Transverse colon (tissue), 4 donors: ENCODE measurements around the gene RAB30. TPM values are rescaled to one million over a fixed set of nuclear protein-coding genes. Genes with fewer than 3 reads are reported as not detected.

Experiments used
- DNase-seq: peaks from one replicate; pipeline ENCODE4 v3.0.0-alpha.2; 2019
- H3K27ac ChIP-seq, 4 donors: fragments of 200-600 bp; sonication (generic); 2 replicates each; pipeline ENCODE4 v1.5.1; 2016 to 2018; ENCODE audit warnings: inconsistent platforms in 4 of 4
- H3K27me3 ChIP-seq: fragments of 200-600 bp; sonication (generic); 2 replicates; pipeline ENCODE4 v1.5.1; 2017; ENCODE audit warnings: inconsistent platforms
- H3K36me3 ChIP-seq, 4 donors: fragments of 200-600 bp; sonication (generic); 2 replicates each; pipeline ENCODE4 v1.5.1; 2017 to 2019; ENCODE audit warnings: inconsistent platforms in 4 of 4
- H3K4me1 ChIP-seq, 4 donors: fragments of 200-600 bp; sonication (generic); 2 replicates each; pipeline ENCODE4 v1.5.1; 2017 to 2020; ENCODE audit warnings: inconsistent platforms in 4 of 4
- H3K4me3 ChIP-seq, 4 donors: fragments of 200-600 bp; sonication (generic); 1 replicate in 1 of 4; 2 replicates in 3 of 4; pipeline versions ENCODE4 v1.5.1 to v1.6.1; 2017 to 2019; ENCODE audit warnings: inconsistent platforms in 4 of 4
- H3K9me3 ChIP-seq, 2 donors: fragments of 200-600 bp; sonication (generic); 2 replicates each; pipeline ENCODE4 v1.5.1; 2017 to 2019; ENCODE audit warnings: inconsistent platforms in 2 of 2
- CTCF ChIP-seq, 5 experiments: fragments of 200-600 bp in 3 of 5; fragments of 450-650 bp in 2 of 5; sonication (generic) in 3 of 5; IDR thresholded peaks; 1 replicate in 2 of 5; 2 replicates in 3 of 5; pipeline ENCODE4 v1.5.1; 2016 to 2017; ENCODE audit warnings: antibody characterized with exemption in 5 of 5, inconsistent platforms in 3 of 5, mild to moderate bottlenecking in 2 of 5, moderate library complexity in 1 of 5
- EP300 ChIP-seq: sonication (generic); formaldehyde crosslinking; IDR thresholded peaks from one replicate; pipeline ENCODE4 v1.6.1; 2017; ENCODE audit warnings: antibody characterized with exemption, low read depth
- POLR2A ChIP-seq: fragments of 450-650 bp; IDR thresholded peaks from one replicate; pipeline ENCODE4 v1.6.1; 2016; ENCODE audit warnings: antibody characterized with exemption, mild to moderate bottlenecking, moderate library complexity
- POLR2AphosphoS5 ChIP-seq, 3 donors: sonication (generic); formaldehyde crosslinking; IDR thresholded peaks; one replicate each; pipeline ENCODE4 v1.6.1; 2016; ENCODE audit warnings: antibody characterized with exemption in 3 of 3
- WGBS, 2 donors: methylation state at CpG; one replicate each; pipeline ENCODE4 v1.1.5; 2018; ENCODE audit warnings: low coverage in 1 of 2; 5-methylcytosine and 5-hydroxymethylcytosine counted together
- in situ Hi-C, 4 donors: fragments of 200-750 bp; cut with MboI; loops; one replicate each; pipeline versions ENCODE4 v1.15.0 to v1.15.1; 2017; ENCODE audit warnings: low sequenced_read_pairs in 3 of 4, low pct_ligation_motif_present in 1 of 4, low pct_unique_long_range_greater_than_20kb in 1 of 4
- intact Hi-C: fragments of 100-400 bp; cut with DNase I; formaldehyde crosslinking; loops from one replicate; pipeline ENCODE4 v1.15.1; 2023; ENCODE audit warnings: low total_unique reads
- total RNA-seq, 4 donors: library from RNA; depleted of rRNA; stranded (reverse); fragments of >200 nt; gene quantifications; one replicate each; pipeline ENCODE4 v1.1.0, GENCODE V29; 2016

The RAB30 gene
- total RNA-seq, 4 donors from 2014 or later, result 2.2 to 29.9 (median 14.5) TPM

GRCh38 chr11:83008581-83008923, 63.1 kb downstream of the RAB30 start:
- Histone ChIP-seq H3K27me3 (no peaks in the 10 kb centered on the region), H3K27ac (peak overlapping the region in 2 of 4 donors; percentile 51 to 56), H3K9me3 (no peaks in the 10 kb centered on the region), H3K4me1 (peaks cover 9 to 28% (median 14%) of the 10 kb centered on the region in 4 donors), H3K36me3 (no peaks in the 10 kb centered on the region), H3K4me3 (no peak overlapping the region)
- in situ Hi-C loops, result no loop called here
- DNase-seq, result no peak
- WGBS, 2 donors, result 93% methylated on average over 2 of the region's 2 CpGs; no CpG with 5 or more reads in 1 of the 2 donors
- intact Hi-C loops, result no loop called here
- TF ChIP-seq CTCF (IDR thresholded peaks at IDR 0.05) (no peak), POLR2AphosphoS5 (IDR thresholded peaks at IDR 0.05) (no peak), EP300 (no peak), POLR2A (no peak)

GRCh38 chr11:83007909-83008580, 63.7 kb downstream of the RAB30 start:
- peaks cover 9 to 28% (median 14%) of the 10 kb centered on the region in 4 donors for H3K4me1 ChIP-seq
- peak overlapping the region; percentile 38 to 56 (median 50) for H3K27ac ChIP-seq
- peak overlapping the region in 1 of 4 donors; percentile 8 for H3K4me3 ChIP-seq
- H3K36me3 ChIP-seq, result no peaks in the 10 kb centered on the region
- no peaks in the 10 kb centered on the region for H3K27me3 ChIP-seq
- WGBS, 2 donors, result 11 to 17% methylated on average over 2 to 6 of the region's 6 CpGs
- intact Hi-C loops, result no loop called here
- TF ChIP-seq POLR2AphosphoS5 (IDR thresholded peaks at IDR 0.05) (peak in 1 of 3 donors; percentile 38), CTCF (IDR thresholded peaks at IDR 0.05) (no peak)
- in situ Hi-C loops, result no loop called here
- DNase-seq, result peak; percentile 68
- no peaks in the 10 kb centered on the region for H3K9me3 ChIP-seq

- DNase-seq, result no peak
- Histone ChIP-seq H3K4me3 (peak overlapping the region in 1 of 4 donors; percentile 8), H3K9me3 (no peaks in the 10 kb centered on the region), H3K4me1 (peaks cover 9 to 28% (median 14%) of the 10 kb centered on the region in 4 donors), H3K36me3 (no peaks in the 10 kb centered on the region), H3K27me3 (no peaks in the 10 kb centered on the region), H3K27ac (peak overlapping the region; percentile 38 to 56 (median 50))
- TF ChIP-seq EP300 (no peak), CTCF (IDR thresholded peaks at IDR 0.05) (no peak), POLR2A (no peak), POLR2AphosphoS5 (IDR thresholded peaks at IDR 0.05) (no peak)
- WGBS, 2 donors, result 72 to 80% methylated on average over 3 to 5 of the region's 5 CpGs
- in situ Hi-C loops (no loop called here), intact Hi-C loops (no loop called here)
Observed at GRCh38 chr11:83007477-83007876, 64.2 kb downstream of the RAB30 start.

- Histone ChIP-seq H3K4me1 (peaks cover 9 to 28% (median 12%) of the 10 kb centered on the region in 4 donors), H3K9me3 (no peaks in the 10 kb centered on the region), H3K27ac (peak overlapping the region in 1 of 4 donors; percentile 38), H3K4me3 (no peak overlapping the region), H3K36me3 (no peaks in the 10 kb centered on the region), H3K27me3 (no peaks in the 10 kb centered on the region)
- 41% methylated on average over 1 of the region's 1 CpG; no CpG with 5 or more reads in 1 of the 2 donors for WGBS, 2 donors
- in situ Hi-C loops (no loop called here), intact Hi-C loops (no loop called here)
- DNase-seq, result no peak
- TF ChIP-seq CTCF (IDR thresholded peaks at IDR 0.05) (no peak), POLR2A (no peak), POLR2AphosphoS5 (IDR thresholded peaks at IDR 0.05) (no peak), EP300 (no peak)
Observed at GRCh38 chr11:83006877-83007330, 64.8 kb downstream of the RAB30 start.
